Stimulated activated CD8-positive, alpha-beta memory T cell treated with anti-CD3 and anti-CD28 coated beads, Interleukin-12 subunit alpha, Interleukin-12 subunit beta, amount 100 ng/mL, for 1 hour (primary cell): ENCODE measurements around the gene TEF.

ENCODE experiments used
- DNase-seq: peaks from one replicate; pipeline ENCODE4 v3.0.0-alpha.2; 2020; ENCODE audit warnings: low read depth

TEF gene

DNA sequence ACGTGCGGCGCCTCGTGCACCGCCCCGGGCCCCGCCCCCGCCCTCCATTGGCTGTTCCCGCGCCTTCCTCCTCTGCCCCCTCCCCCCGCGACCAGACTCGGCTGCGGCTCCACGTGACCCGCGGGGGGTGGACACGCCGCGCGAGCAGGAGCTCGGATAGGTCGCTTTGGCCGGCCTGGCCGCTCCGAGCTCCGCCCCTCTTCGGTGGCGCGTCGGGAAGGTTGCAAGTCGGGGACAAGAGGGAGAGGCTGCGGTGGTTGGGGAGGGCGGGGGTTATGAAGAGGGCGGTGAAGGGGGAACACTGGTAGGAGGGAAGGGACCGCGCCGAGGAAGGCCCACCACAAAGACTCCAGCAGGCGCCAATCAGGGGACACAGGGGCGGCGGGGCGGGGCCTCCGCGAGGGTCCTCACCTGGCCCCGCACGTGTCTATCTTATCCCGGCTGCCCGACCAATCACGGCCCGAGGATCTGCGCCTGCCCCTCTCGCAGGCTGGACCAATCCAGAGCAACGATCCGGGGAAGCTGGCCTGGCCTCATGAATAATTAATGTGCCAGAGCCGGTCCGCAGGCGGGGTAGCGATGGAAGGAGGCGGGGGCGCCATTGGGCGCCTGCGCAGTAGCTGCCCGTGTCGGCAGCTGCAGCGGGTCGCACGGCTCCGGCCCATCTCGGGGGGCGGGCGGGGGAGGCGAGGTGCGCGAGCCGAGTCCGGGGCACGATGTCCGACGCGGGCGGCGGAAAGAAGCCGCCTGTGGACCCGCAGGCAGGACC is at the start of gene TEF:
TEF (plus strand) TSS at position 614 of the 769 bp plus-strand sequence; CDS start at position 717, 103 bp downstream.
- peak; percentile 95 for DNase-seq

DNA sequence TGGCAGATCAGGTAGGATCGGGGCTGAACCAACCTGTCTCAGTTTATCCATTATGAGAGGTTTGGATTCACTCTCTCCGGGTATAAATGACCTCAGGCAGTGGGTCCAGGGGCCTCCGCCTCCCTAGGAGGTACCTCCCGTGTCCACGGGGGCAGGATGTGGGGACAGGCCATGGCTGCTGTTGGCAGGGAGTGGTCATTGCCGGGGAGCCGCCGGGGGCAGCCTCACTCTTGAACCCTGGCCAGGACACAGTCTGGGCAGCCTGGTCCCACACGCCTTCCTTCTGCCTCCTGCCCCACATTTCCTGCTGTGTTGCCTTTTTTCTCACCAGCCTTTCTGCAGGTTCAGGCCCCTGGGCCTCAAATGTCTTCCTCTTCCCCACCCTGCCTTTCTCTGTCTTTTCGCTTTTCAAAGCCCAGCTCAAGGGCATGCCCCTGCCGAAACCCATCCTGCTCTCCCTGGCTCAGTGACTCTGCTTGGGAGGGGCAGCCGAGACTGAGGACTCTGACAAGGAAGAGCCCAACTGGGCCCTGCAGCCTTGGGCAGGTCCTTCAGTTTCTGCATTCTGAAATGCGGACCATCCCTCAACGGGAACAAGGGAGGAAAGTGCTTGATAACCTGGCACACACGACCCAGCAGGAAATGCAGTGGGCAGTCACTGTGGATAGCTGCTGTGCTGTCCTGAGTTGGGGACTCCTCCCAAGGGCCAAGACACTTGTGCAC is 49.4 kb upstream of the TEF start:
- DNase-seq: no peak

DNA sequence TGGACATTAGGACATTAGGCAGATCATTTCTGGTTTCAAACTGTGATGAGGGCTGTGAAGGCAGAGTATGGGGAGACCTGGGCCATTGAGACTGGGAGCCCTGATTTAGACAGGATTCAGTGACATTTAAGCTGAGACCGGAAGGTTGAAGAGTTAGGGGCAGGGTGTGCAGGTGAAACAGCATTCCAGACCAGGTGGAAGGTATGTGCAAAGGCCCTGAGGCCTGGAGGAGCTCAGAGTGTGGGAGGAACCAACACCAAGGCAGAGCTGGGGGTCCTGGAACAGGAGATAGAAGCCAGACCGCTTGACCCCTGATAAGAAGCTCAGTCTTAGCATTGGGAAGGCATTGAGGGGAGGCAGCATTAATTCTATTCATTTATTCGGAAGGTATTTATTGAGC is 47.9 kb upstream of the TEF start:
- DNase-seq: no peak

GRCh38 chr22:41334215-41334614 is 47.5 kb upstream of the TEF start:
- no peak for DNase-seq

DNA sequence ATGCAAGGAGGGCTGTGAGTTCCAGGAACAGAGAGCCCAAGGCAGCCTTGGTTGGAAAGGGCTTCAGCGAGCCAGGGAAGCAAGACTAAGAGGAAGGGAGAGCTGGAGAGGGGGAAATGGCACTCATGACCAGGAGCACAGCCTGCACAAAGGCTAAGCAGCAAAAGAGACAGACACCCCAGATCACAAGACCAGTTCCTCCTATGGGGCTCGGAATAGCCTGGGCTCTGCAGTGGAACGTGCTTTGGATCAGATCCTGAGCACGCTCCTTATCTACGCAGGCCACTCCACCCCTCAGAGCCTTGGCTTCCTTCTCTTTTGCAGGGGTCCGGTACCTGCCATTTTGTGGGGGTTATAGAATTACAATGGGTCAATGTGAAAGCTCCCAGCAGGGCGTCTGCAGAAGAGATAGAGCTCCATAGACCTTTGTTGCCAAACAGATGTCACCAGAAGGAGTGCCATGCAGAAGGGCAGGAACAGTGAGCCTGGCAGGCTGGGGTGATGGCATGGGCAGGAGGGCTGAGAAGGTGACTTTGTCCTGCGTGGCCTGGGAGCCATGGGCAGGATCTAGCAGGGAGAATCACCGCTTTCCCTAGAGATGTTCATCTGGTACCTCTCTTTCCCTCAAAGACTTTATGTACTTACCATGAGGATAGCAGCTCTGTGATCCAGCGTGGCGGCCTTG is 46.6 kb upstream of the TEF start:
- DNase-seq: no peak

DNA sequence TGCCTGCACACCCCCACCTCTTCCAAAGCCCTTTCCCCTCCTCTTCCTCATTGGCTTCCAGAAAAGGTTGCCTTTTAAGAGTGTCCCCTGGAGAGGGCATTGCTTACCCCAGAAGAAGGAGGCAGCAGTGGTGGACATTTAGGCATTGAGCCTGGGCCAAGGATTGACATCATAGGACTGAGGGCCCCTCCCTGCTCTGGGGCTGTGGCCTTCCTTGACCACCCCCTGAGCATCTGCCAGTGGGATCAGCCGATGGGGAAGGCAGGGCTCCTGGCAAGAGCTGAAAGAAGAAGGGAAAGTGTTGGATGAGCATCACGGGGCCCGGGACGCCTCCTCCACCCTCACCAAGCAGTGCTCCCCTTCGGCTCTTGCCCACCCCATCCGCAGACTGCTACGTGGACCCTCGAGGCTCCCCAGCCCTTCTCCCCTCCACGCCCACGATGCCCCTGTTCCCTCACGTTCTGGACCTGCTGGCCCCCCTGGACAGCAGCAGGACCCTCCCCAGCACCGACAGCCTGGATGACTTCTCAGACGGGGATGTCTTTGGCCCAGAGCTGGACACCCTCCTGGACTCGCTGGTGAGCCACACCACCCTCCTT is 43.0 kb upstream of the TEF start:
- no peak for DNase-seq

DNA sequence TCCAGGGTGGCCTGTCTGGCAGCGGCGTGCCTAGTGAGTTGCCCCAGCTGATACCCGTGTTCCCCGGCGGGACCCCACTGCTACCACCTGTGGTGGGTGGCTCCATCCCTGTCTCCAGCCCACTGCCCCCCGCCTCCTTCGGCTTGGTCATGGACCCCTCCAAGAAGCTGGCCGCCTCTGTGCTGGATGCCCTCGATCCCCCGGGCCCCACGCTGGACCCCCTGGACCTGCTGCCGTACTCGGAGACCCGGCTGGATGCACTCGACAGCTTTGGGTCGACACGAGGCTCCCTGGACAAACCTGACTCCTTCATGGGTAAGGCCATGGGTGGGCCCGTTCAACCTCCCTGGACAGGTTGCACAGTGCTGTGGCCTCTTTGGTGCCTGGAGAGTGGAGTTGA is 41.9 kb upstream of the TEF start:
- no peak for DNase-seq

DNA sequence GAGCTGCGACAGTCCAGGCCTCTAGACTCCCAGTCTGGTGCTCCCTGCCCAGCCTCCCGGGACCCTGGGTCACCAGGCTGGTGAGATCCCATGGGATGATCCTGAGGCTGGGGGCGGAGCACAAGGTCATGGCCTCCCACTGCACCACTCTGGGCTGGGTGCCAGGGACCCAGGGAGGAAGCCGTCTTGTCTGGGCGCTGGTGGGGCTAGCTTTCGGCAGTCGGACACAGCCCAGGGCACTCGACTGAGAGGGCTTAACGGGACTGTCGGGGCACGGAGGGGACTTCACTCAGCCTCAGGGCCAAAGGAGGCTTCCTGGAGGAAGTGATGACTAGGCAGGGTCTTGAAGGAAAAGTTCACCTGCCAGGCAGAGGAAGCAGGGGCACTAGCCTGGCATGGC is 41.4 kb upstream of the TEF start:
- no peak for DNase-seq

DNA sequence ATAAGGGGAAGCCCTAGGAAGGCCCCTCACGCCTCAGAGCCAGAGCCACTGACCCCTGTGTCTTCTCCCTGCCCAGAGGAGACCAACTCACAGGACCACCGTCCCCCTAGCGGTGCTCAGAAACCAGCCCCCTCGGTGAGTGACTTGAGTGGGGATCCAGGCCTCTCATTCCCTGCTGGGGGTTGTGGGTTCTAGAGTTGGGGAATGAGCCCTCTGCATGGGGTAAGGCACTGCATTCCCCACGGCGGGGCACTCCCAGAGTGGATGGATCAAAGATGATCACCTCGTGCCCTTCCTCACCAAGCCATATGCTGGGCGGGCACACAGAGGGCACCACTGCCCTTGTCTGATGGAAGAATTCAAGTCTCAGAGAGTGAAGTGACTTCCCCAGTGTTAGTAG is 40.7 kb upstream of the TEF start:
- DNase-seq: no peak

DNA sequence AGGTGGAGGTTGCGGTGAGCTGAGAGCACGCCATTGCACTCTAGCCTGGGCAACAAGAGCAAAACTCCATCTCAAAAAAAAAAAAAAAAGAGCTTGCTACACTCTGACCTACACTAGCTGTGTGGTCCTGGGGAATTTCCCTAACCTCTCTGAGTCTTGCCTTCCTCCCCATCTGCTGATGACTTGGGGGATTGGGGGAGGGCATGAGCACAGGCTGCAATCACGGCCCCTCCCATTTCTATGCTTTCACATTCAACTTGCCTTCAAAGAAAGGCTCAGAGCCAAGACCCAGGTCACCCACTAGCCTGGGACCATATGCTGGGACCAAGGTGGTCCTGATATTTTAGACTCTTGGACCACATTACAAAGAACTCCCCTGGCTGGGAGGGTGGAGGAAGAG is 39.8 kb upstream of the TEF start:
- DNase-seq: no peak

DNA sequence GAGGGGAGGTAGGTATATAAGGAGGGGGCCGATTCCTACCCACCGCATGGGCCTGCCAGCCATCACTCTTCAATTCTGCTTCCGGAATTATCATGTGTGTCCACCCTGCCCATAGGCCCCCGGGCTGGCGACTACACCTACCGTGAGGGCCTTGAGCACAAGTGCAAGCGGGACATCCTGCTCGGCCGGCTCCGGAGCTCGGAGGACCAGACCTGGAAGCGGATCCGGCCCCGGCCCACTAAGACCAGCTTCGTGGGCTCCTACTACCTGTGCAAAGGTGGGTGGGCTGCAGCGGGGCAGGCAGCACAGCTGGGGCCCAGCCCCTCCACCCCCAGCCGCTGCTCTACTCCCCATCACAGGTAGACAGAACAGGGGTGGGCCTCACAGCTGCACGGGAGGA is 38.4 kb upstream of the TEF start:
- DNase-seq: no peak

DNA sequence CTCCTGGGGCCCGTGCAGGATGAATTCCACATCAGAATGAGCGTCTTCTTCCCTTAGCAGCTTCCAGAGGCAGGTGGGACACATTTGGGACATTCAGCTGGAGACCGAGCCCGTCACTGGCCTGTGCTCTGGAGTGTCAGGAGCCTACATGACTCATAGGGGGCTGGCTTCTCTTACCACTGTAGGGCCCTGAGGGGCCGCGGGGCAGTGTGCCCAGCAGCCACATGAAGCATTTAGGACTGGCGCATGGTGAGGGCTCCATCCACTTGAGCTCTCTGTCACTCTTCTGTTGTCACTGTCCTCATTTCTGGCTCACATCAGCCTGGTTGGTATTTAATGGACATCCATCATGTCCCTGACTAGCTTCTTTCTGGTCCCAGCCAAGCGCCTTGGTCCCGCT is 38.0 kb upstream of the TEF start:
- no peak for DNase-seq

GRCh38 chr22:41344189-41344788 is 37.5 kb upstream of the TEF start:
- no peak for DNase-seq

DNA sequence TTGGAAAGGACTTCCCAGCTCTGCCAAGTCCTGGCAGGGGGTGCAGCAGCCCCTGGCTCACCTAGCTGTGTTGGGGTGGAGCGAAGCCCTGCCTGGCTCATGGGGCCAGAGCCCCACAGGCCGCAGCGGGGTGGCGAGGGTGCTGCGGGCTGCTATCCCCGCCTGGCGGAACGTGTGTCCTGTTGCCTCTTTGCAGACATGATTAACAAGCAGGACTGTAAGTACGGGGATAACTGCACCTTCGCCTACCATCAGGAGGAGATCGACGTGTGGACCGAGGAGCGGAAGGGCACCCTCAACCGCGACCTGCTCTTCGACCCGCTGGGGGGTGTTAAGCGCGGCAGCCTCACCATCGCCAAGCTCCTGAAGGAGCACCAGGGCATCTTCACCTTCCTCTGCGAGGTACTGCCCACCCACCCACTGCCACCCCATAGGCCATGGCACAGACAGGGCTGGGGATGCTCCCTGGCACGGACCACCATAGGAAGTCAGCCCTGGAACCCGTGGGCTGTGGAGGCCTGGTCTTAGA is 35.9 kb upstream of the TEF start:
- no peak for DNase-seq

DNA sequence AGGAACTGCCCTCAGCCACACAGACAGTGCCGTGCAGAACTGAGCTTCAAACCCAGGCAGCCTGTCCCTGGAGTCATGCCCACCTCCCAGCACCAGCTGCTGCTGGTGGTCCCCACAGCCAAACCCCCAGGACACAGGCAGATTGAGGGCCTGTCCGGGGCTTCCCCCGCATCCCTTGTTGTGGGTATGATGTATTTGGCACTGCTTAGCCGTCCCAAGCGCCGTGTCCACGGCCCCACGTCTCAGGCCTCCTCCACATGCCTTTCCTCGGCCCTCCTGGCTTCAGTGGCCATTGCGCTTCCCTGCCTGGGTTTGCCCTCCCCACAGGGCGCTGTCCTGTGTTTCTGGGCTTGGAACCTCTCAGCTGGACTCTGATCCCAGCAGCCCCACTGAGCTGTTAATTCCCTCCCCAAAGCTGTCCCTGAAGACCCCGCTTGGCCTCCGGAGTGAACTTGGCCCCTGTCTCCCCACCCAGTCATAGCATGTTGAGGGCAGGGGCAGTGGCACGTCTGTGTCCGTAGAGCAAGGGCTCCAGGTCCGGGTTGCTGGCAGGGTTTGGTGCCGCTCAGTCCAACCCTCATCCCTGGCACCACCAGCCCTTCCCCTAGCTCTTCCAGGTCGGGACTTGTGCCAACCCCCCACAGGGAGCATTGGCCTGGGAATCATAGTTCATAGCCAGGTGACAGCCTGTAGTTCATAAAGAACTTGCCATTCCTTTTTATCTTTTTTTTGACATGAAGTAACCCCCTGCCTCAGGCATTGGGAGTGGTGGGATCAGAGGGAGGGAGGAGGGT is 34.5 kb upstream of the TEF start:
- DNase-seq: no peak

DNA sequence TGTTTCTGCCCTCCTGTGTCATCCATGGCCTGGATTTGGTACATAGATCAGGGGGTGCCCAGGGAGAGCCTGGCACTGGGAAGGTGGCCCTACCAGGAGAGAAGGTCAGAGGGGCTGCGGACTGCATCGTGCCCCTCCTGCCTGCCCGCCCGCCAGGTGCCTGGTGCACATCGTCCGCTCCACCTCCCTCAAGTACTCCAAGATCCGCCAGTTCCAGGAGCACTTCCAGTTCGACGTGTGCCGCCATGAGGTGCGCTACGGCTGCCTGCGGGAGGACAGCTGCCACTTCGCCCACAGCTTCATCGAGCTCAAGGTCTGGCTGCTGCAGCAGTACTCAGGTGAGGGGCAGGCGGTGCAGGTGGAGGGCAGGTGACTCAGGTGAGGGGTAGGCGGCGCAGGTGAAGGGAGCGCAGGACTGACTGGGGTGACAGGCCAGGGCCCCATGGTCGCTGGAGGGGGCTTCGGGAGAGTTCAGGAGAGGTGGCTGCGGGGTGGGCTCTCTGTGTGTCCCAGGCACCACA is 32.7 kb upstream of the TEF start:
- no peak for DNase-seq

DNA sequence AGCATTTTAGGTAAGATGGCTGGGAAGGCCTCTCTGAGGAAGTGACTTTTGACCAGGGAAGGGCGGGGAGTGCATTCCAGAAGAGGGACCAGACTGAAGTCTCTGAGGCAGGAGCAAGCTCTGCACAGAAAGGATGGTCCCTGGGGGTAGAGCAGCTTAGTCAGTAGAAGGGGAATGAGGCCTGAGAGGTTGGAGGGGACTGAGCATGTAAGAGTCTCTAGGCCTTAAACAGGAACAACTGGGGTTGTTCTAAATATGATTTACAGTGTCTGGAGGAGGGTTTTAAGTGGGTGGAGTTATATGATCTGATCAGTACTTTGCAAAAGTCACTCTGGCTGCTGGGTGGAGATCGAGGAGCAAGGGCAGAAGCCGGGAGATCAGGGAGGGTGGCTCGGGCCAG is 31.7 kb upstream of the TEF start:
- no peak for DNase-seq

DNA sequence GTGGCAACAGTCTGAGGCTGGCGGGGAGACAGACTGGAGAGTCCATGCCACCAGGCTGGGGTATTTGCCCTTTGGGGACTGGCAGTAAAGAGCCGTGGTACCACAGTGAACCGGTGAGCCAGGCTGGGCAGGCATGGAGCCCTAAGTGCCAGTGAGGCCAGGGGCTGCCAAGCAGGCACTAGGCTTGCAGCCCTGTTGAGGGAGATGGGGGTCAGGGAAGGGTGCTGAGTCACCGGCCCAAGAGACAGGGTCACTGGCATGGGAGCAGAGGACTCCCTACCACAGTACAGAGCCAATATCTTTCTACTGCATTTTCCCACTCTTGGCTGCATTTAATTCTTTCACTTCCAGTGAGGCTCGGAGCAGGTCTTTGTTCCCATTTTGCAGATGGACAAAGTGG is 30.7 kb upstream of the TEF start:
- no peak for DNase-seq

GRCh38 chr22:41352058-41352457 is 29.7 kb upstream of the TEF start:
- no peak for DNase-seq

DNA sequence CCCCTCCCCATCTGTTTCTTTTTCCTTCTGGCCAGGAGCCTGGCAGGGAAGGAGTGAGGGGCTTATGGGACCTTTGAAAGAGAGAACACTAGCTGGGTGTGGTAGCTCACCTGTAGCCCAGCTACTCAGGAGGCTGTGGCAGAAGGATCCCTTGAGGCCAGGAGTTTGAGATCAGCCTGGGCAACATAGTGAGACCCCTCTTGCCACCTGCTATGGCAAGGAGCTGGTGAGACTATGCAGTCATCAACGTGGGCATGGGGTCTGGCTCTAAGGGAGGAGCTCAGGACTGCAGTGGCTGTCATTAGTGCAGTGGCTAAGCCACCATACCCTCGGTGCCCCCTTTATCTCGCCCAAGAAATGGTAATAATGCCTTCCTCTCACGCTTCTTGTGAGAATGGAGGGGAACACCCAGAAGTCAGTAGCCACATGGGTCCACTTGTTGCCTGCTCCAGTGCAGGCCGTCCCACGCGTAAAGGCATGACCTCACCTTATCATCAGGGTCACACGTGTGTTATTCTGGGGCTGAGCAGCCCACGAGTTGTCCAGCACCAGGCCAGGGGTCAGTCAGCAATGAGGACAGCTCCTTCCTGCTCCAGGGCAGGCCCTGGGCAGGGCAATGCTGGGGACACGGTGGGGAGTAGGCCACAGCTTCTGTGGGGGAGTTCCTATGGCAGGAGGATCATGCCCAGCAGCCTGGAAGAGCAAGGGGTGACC is 27.7 kb upstream of the TEF start:
- no peak for DNase-seq
